HG03097 (cell line): ENCODE data around the gene SLC5A10.

ENCODE experiments used
- ATAC-seq: cut with Tn5 transposase; IDR thresholded peaks from one replicate; pipeline ENCODE4 v1.9.1; 2021; ENCODE audit not compliant: unreplicated experiment, low FRiP score

SLC5A10 gene

DNA sequence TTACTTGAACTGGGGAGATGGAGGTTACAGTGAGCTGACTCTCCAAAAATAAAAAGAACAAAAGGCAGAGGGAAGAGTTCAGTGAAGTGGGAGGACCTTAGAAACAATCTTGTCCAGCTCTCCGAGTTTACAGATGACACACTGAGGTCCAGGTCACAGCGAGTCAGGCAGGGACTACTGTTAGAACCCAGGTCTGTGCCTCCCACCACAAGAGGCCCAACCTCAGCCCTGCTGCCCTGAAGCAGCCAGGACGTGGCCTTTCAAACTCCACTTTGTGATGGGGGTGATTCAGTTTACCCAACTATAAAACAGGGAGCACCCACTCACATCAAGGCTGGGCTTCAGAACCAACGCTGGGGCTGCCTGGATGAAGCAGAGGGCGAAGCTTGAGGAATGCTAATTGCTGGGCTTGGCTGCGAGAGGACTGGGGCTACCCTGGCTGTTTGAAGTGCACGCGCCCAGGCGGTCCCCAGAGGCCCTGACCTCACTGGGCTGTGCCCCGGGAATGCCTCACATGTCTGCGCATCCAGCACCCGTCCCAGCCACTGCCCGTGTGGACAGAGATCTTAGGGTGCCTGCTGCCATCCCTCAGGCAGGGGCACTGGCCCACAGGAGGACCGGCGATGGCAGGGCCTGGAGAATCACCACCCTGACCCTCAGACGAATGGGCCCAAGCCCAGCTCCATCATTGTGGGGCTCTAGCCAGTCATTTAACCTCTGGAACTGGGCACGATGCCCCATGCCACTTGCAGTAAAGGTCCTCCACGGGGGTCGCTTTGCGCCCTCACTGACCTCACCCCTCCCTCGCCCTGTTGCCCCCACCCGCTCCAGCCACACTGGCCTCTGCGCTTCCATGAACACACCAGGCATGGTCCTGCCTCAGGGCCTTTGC, 11.4 kb downstream of the SLC5A10 start:
- ATAC-seq = no peak

DNA sequence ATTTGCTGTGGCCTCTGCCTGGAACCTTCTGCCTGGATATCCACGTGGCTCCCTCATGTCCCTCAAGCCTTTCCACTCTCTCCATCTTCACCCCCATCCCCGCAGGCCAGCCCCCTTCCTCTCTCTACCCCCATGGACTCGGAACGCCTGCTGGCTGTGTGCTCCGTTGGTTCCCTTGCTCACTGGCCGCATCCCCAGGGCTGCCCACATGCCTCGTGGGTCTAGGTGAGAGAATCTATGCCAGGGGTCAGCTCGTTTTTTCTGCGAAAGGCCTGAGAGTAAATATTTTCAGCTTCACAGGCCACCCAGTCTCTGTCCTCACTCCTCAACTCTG, 12.0 kb downstream of the SLC5A10 start:
- ATAC-seq = no peak

DNA sequence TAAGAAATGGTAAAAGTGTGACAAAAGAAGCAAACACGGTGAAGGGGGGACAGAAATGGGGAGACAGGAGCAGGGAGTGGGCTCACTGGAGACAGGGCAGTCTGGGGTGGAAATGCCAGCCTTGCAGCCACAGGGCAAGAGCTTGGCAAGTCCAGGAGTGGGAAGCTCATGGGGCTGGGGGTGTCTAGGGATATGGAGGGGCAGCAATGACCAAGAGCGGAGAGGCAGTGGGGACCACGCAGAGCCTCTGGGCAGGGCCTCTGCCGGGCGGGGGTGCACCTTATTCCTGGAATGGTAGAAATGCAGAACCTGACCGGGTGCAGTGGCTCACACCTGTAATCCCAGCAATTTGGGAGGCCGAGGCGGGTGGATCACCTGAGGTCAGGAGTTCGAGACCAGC, 12.6 kb downstream of the SLC5A10 start:
- no peak for ATAC-seq

DNA sequence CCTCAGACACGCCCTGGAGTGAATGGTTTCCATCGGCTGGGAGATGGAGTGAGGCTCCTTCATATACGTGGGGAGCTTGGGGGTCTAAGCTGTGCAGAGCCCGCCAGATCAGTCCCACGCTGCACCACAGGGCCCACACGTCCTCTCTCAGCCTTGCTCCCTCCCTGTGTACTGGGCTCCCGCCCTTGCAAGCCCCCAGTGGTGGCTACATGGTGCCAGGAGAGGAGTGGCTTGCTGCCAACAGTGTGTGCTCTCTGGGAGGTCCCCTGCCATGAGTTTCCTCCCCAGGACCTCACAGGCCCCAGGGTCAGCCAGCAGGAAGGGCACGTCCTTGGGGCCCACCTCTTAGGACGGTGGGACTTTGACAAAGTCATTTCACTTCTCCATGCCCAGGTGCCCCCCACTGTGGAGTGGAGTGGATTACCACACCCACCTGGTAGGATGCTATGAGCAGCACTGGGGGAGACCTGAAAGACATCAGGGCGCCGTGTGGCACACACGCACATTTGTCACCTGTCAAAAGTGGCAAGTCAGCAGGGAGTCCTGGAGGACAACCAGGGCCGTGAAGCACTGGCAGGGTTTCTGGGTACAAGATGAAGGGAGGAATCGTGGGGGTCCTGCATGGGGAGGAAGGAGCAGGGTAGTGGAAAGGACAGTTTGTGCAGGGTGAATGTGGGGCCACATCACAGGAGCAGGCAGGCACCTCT, 13.7 kb downstream of the SLC5A10 start:
- no peak for ATAC-seq

DNA sequence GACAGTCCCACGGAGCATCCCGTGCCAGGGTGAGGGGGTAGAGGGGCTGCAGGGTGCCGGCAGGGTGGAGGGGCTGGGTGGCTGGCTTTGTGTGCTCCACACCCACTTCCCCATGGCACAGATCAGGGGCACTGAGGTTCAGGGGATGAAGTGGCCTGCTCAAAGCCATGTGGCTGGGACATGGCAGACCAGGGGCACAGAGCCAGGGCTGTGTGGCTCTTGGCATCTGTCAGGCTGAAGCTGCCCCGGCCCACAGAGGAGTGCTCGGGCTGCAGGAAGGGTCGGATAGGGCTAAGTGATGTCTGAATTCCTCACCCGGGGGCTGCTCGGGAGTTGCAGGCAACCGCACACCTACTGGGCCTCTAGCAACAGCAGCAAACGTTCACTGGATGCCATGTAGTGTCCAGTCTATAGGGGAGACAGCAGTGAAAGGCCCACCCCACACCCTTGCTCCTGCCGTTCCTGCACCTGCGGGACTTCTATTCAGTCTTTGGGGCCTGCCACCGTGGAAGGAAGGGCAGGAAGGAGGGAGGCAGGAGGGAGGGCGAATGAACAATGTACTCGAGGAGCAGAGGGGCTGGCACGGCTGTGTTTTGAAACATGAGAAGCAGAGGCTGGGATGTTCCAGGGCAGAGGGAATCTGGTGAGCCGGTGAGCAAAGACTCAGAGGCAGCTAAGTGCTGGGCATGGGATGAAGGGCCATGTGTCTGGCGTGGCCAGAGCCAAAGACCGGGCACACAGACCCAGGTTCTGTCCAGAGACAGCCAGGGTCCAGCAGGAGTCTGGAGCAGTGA, 15.1 kb downstream of the SLC5A10 start:
- no peak for ATAC-seq

DNA sequence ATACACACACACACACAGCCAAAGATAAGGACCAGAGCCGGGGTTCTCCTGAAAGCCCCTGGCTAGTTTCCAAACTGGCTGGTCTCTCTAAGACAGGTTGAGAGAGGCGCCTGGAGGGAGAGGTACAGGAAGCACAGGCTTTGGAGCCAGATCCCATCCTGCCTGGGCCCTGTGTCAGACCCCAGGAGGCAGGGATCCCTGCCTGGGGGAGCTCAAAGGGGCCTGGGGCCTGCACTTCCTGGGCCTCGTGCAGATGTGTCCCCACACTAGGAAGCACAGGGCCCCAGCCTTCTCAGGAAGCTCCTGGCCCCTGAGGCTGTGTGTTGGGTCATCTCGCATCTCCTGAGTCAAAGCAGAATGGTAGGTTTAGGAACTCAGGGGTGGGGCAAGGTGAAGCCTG, 16.0 kb downstream of the SLC5A10 start:
- ATAC-seq = no peak

DNA sequence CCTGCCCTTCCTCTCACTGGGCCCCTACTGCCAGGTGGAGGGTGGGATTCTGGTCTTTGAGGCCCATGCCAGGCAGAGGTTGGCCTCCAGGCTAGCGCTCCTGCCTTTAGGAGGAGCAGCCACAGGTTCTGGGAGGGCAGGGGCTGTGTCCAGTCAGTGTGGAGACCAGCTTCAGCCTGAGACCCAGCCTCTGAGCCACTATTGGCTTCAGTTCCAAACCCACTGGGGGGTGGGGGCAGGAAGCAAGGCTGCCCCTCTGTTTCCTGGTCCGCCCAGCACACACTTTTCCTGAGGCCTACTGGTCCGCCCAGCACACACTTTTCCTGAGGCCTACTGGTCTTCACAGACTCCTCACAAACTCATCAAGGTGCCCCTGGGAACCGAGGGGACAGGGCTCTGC, 16.4 kb downstream of the SLC5A10 start:
- no peak for ATAC-seq

DNA sequence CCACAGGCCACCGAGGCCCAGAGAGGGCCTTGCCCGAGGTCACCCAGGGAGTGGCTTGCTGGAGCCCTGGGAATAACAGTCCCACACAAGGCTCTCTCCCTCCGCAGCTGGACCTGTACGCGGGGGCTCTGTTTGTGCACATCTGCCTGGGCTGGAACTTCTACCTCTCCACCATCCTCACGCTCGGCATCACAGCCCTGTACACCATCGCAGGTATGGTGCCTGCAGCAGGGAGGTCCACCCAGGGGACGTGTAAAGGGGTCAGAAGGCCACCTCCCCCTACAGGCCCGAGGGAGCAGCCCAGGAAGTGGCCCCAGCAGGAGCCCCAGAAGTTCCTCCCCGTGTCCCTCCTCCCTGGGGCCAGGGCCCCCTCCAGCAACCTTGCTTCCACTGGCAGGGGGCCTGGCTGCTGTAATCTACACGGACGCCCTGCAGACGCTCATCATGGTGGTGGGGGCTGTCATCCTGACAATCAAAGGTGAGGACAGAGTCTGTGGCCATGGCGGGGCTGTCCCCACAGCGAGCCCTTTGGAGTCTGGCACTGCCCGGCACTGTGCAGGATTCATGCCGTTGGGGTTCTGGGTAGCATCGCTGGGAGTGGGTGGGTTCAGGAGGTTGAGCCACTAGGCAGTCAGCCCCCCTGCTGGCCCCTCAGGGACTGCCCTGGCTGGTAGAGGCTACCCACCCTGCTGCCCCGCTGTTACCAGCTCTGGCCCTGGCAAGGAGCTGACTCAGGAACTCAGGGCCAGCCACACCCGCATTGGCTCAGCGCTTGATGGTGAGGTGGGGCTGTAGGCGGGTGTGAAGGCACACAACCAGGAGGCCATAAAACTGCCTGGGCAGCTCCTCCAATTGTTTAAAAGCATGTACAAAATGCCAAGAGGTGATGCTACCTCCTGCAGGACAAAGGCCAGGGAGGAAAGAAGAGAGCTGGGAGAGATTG, 17.3 kb downstream of the SLC5A10 start:
- no peak for ATAC-seq

DNA sequence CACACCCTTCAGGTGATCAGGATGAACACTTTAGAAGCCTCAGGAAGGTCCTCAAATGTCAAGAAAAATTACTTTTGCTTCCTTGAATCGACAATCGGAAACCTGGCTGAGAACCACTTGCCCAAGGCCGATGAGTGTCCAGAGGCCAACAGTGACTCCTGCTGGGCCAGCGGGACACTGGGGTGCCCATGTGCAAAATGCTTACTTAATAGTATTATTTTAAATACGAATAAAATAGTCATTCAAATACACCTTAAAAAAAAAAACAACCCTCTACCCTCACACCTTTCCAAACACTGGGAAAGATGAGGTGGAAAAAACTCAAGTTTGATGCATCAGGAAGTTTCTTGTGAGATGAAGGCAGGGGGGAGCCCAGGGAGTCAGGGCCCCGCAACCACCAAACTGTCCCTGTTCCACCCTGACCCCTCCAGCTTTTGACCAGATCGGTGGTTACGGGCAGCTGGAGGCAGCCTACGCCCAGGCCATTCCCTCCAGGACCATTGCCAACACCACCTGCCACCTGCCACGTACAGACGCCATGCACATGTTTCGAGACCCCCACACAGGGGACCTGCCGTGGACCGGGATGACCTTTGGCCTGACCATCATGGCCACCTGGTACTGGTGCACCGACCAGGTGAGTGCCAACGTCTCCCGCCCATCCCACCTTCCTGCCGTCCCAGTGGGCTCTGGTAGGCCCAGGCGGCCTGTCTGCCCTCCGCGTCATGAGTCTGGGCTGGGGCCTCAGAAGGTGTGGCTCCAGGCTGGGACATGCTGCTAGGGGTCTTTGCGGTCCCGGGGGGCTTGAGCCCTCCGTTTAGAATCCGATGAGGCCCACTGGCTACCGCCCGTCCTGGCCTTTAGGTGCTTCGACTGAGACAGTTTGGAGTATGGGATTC, 18.9 kb downstream of the SLC5A10 start:
- no peak for ATAC-seq

DNA sequence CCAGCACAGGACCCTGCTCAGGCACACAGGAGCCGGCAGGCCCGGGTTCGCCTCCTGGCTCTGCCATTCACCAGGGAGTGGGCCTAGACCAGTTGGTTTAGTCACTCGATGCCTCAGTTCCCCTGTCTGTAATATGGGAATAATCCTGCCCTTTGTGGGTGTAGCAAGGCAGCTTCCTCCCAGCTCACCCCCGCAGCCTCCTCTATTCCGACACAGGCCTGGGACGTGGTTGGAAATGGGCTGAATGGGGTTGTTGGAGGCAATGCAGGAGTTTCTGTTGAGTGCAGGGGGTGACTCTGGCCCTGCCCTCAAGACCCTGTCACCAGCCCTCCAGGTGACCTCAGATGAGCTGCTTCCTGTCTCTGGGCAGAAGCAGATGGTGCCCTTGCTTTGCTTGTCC, 19.8 kb downstream of the SLC5A10 start:
- no peak for ATAC-seq

DNA sequence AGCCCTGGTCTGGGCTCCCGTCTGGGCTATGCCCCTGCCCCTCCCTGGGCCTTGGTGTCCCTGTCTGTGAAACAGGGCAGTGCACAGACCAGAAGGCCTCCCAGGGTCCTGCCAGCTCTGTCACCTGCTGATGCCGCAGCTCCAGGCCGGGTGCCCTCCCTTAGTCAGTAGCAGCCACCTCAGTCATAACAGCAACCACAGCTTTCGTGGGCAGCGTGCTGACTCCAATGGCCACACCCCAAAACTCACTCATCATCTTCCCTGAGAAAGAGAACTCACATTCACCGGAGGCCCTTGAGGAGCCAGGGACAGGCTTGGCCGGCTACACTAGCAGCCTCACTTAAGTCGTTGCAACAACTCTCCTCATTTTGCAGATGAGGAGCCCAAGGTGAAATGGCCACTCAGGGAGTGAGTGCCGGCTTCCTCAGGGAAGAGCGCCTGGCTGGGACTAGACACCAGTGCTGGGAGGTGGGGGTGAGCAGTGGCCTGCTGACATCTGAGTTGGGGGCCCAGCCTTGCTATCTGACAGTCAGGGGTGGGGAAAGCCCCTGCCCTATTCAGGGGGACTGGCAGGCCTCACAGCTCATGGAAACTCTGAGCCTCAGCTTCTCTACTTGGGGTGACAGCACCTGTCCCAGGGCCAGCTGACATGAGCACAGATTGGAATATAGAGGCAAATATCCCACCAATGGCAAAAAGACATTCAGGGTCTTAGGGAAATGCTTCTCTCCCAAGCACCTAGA, 22.6 kb downstream of the SLC5A10 start:
- no peak for ATAC-seq

DNA sequence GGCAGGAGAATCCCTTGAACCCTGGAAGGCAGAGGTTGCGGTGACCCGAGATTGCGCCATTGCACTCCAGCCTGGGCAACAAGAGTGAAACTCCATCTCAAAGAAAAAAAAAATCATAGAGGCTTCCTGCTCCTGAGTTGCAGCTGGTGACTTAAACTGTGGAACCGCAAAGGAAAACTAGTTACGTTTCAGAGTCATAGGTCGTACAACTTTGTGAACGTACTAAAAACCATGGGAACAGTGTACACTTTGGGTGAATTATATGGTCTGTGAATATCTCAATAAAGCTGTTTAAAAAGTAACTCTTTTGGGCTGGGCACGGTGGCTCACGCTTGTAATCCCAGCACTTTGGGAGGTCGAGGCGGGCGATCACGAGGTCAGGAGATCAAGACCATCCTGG, 23.6 kb downstream of the SLC5A10 start:
- ATAC-seq = no peak

DNA sequence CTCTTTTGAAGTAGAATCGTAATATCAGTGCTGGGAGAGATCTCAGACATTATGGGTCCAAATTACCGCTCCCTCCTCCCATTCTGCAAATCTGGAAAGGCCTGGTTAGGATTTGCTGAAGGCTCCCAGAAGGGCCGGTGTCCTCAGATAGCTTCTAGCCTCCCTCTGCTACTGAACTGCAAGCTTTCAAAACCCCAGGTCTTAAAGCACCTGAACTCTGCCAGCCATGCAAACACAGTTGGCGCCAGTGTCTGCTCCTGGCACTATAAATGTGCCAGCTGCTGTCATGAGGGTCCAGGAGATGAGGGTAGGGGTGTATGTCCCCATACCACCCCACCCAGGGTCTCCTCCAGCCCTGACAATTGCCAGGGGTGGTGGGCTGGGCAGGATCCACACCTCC, 24.2 kb downstream of the SLC5A10 start:
- ATAC-seq = no peak

DNA sequence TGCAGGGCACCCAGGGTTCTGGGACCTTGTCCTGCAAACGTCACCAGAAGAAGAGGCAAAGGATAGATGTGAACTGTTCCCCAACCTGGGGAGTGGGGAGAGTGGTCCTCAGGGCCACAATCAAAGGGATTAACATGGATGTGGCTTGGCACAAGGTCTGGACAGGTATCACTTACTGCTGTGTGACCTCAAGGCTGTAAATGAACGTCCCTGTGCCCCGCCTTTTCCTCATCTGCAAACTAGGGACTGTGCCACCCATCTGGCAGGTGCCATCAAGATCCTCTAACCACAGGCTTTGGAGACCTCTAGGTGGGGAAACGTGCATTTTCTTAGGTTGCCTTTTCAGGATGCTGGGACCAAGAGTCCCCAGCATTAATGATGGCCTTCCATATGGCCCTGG, 25.1 kb downstream of the SLC5A10 start:
- no peak for ATAC-seq

DNA sequence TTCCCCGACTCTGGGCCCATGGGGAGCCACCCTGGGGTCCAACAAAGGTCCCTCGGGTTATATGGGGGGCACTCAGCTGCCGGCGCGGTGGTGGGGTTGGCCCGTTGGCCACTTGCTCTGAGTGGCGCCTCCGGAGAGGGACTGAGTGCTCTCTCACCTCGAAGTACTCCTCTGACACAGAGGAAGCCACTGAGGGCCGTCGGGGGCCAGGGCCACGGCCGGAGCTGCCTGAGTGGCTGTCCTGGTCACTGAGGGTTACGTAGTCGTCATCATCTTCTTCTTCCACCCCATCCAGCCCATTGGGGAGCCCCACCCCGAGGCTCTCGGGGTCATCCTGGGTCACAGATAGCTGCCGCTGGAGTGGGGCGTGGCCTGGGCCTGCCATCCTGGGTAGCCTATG, 25.7 kb downstream of the SLC5A10 start:
- ATAC-seq = no peak

DNA sequence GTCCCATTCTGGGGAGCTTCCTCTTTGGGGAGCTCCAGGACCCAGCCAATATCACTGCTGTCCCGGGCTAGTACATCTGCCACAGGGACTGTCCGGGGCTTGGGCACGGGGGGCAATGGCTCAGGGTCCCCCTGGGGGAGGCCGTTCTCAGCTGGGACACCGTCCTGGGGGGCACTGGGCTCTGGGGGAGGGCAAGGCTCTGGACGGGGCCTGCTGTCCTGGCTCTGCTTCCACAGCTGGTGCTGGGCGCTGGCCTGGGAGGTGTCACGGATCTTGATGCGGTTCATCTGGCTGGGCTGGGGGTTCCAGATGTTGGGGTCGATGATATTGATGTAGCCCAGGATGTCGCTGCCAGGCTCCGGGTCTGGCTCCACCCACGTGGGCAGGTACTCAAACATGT, 26.1 kb downstream of the SLC5A10 start:
- ATAC-seq = no peak

DNA sequence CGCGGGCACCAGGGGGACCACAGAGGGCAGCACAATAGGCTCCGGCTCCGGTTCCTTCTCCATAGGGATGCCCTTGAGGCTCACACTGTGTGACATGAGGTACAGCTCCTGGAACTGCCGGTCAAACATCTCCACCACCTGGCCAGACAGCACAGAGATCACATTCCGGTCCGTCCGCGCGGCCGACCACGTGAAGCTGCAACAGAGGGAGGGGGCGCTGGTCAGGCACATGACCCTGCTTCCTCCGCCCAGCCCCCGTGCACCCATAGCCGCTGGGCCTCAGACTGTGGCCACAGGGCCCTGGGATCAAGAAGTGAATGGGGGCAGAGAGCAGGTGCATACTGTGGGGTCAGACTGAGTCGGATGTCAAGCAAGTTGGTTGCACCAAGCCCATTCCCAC, 26.7 kb downstream of the SLC5A10 start:
- no peak for ATAC-seq

DNA sequence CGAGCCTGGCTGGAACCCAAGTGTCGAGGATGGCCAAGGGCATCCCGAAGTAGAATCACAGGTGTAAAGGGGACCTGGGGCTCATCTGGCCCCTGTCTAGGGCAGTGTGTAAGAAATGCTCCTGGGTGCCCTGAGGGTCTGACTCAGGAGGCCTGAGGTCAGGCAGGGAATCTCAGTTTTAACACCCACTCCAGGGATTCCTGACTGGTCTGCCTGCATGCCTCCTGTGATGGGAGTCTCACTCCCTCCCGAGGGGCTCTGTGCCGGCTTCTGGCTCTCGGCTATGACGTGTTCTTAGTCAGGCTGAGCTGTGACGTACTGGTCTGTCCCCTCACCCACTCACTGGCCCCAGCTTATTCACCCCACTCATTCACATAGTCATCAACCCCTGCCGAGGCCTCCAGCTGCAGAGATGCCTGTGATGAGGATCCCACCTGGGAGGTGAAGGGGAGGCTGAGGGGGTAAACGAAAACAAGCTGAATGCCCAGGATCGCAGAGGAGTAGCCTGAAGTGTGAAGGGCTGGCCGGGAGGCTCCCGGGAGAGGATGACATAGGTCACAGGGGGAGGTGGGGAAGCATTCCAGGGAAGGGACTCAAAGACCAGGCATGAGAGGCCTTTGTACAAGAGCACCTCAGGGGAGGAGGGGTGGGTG, 28.8 kb downstream of the SLC5A10 start:
- no peak for ATAC-seq
